Colonic mucosa (tissue), 4 donors: ENCODE measurements around the gene SLC24A3. TPM values are rescaled to one million over a fixed set of nuclear protein-coding genes. Genes with fewer than 3 reads are reported as not detected.

Experiments
- DNase-seq: peaks from one replicate; pipeline ENCODE4 v3.0.0-alpha.2; 2020
- H3K27ac ChIP-seq: fragments of 200-600 bp; one replicate; pipeline ENCODE4 v1.8.0; 2021
- H3K27me3 ChIP-seq: fragments of 200-600 bp; one replicate; pipeline ENCODE4 v1.8.0; 2021
- H3K36me3 ChIP-seq: fragments of 200-600 bp; one replicate; pipeline ENCODE4 v1.8.0; 2021
- H3K4me1 ChIP-seq: fragments of 200-600 bp; one replicate; pipeline ENCODE4 v1.8.0; 2021; ENCODE audit warnings: mild to moderate bottlenecking
- H3K4me3 ChIP-seq: fragments of 200-600 bp; one replicate; pipeline ENCODE4 v1.8.0; 2021
- H3K9ac ChIP-seq, 2 donors: one replicate each; pipeline ENCODE4 v1.7.0; 2013; ENCODE audit warnings: control low read depth in 2 of 2, low read depth in 2 of 2, low read length in 2 of 2
- H3K9me3 ChIP-seq: fragments of 200-600 bp; one replicate; pipeline ENCODE4 v1.8.0; 2021
- CTCF ChIP-seq: fragments of 200-600 bp; IDR thresholded peaks from one replicate; pipeline ENCODE4 v1.8.0; 2022; ENCODE audit warnings: antibody characterized with exemption, mild to moderate bottlenecking
- intact Hi-C: fragments of 100-400 bp; cut with DNase I; formaldehyde crosslinking; loops from one replicate; pipeline ENCODE4 v1.14.1; 2022
- total RNA-seq, 2 donors: library from RNA; stranded (reverse); fragmentation: NEBNext Ultra II Directional in 1 of 2; extraction: Animal tissue kit (Norgen Biotek cat#: 25700) in 1 of 2; gene quantifications; one replicate each; pipeline ENCODE4 v1.2.1, GENCODE V29; 2021
- donor health status: healthy.
- donor health status: DM: no; HTN: no; CAD: no.
- donor health status: DM: no; HTN: no; CAD: no.

The SLC24A3 gene
- total RNA-seq, 2 donors from 2014 or later = 3.6 to 6.6 TPM

GRCh38 chr20:19449051-19449450 is 236.6 kb downstream of the SLC24A3 start:
- no peaks in the 10 kb centered on the region for H3K27me3 ChIP-seq
- H3K9ac ChIP-seq = no peak overlapping the region
- TF ChIP-seq CTCF = no peak
- no peaks in the 10 kb centered on the region for H3K36me3 ChIP-seq
- H3K9me3 ChIP-seq = no peaks in the 10 kb centered on the region
- H3K4me3 ChIP-seq = no peak overlapping the region
- DNase-seq = no peak
- intact Hi-C loops = no loop called here
- no peak overlapping the region for H3K27ac ChIP-seq
- H3K4me1 ChIP-seq = no peaks in the 10 kb centered on the region

DNA sequence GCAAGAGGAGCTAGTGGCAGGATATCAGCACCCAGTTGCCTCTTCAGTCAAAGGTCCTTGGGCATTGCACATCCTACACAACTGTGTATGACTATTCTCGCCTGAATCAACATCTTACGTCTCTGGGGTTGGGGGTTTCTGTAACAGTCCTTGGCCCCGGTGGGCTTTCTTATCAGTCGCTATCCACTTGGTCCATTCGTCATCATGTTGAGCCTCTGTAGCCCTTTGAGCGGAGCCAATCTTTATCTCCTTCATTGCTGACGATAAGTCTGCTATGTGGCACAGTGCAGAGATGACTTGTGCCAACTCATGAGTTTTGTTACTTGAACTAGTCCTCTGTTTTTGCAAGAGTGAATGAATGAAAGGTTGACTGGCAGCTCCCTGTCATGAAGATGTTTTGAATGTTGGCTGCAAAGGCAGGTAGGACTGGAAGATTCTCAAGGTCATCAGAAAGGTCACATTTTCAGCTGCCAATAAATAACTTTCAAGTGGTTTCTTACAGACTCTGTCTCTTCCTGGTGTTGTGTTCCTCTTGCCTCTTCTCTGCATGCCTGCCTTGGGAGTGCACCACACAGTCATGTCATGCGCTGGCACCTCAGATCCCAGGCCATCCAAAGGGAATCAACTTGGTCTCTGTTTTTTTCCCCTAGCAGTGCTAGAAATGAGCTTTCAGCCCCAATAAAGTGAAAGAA is 238.9 kb downstream of the SLC24A3 start:
- no peak for DNase-seq
- TF ChIP-seq CTCF = no peak
- Histone ChIP-seq H3K4me1 (no peaks in the 10 kb centered on the region), H3K9ac (no peak overlapping the region), H3K36me3 (no peaks in the 10 kb centered on the region), H3K27me3 (no peaks in the 10 kb centered on the region), H3K4me3 (no peak overlapping the region), H3K27ac (no peak overlapping the region), H3K9me3 (no peaks in the 10 kb centered on the region)
- intact Hi-C loops = no loop called here

DNA sequence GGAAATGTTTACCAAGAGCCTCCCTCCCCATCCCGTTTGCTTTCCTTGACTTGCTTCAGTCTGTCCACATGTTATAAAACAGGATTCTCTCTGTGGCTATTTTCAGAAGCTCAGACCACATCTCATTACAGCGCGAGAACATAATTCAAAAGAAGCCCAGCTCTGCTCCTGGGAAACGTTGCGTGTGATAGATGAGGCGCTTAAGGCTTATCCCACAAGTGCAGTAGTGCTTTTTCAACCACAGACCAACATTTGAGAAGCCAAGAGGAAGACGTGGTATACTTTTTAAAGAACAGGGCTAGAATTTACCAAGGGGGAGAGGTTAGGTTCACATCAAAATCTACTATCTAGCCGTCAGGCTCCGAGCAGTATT is 239.5 kb downstream of the SLC24A3 start:
- no peaks in the 10 kb centered on the region for H3K4me1 ChIP-seq

GRCh38 chr20:19453410-19453809 is 241.0 kb downstream of the SLC24A3 start:
- no peaks in the 10 kb centered on the region for H3K4me1 ChIP-seq
- no peak overlapping the region for H3K27ac ChIP-seq
- no peaks in the 10 kb centered on the region for H3K36me3 ChIP-seq
- intact Hi-C loops = no loop called here
- H3K9ac ChIP-seq = no peak overlapping the region
- no peak overlapping the region for H3K4me3 ChIP-seq
- H3K27me3 ChIP-seq = no peaks in the 10 kb centered on the region
- H3K9me3 ChIP-seq = no peaks in the 10 kb centered on the region
- no peak for TF ChIP-seq CTCF
- no peak for DNase-seq

More for the DNA sequence above, 239.5 kb downstream of the SLC24A3 start:
- no peaks in the 10 kb centered on the region for H3K27me3 ChIP-seq
- no peaks in the 10 kb centered on the region for H3K36me3 ChIP-seq
- H3K9ac ChIP-seq = no peak overlapping the region
- H3K4me3 ChIP-seq = no peak overlapping the region
- intact Hi-C loops = no loop called here
- no peak for DNase-seq
- no peak overlapping the region for H3K27ac ChIP-seq
- H3K9me3 ChIP-seq = no peaks in the 10 kb centered on the region
- TF ChIP-seq CTCF = no peak

- no peak overlapping the region for H3K9ac ChIP-seq
- H3K4me1 ChIP-seq = no peaks in the 10 kb centered on the region
- no peaks in the 10 kb centered on the region for H3K9me3 ChIP-seq
- H3K27me3 ChIP-seq = no peaks in the 10 kb centered on the region
- no peaks in the 10 kb centered on the region for H3K36me3 ChIP-seq
- no peak overlapping the region for H3K27ac ChIP-seq
- no peak for TF ChIP-seq CTCF
- intact Hi-C loops = no loop called here
- H3K4me3 ChIP-seq = no peak overlapping the region
- no peak for DNase-seq
These were observed 241.4 kb downstream of the SLC24A3 start for GRCh38 chr20:19453862-19454261.
